GM19023 (cell line): ENCODE data around the gene TESMIN.

Experiments
- ATAC-seq: cut with Tn5 transposase; IDR thresholded peaks from one replicate; pipeline ENCODE4 v1.9.1; 2021; ENCODE audit warnings: mild to moderate bottlenecking, moderate library complexity; ENCODE audit not compliant: unreplicated experiment

The TESMIN gene

DNA sequence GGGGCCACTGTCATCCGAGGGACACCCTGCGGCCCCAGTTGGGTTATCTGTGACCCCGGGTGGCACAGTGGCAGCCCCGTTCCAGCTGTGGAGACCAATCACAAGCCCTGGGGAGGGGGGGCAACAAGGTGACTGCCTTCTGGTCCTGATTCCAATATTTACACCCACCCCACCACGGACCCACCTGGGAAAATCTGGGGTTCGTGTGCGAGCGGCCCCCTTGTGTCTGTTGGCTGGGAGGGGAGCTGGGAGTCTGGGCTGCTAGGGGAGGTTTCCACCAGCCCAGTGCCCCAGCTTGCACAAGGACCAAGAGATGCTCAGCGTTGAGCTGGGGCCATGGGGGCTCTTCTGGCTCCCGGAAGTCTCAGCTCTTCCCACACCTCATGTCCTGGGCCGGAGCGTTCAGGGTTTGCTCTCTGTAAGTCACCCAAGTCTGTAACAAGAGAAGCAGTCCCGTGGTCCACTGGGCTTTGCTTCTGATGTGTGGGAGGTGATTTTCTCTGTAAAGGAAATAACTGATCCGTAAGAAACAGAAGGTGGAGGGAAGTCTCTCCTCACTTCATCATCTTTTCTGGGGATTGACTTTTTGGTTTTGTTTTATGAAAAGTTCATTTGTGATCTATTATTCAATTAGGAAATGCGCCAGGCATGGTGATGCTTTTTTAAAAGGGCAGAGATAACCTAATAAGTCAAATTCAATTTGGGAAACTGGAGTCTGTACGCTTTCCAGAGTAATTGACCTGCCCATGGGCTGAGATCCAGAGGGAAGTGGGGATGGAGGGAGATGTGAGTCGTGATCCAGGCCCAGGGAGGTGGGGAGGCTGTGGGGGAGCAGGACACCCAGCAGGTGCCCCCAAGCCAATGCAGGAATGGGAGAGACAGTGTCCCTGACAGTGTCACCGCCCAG is 89.4 kb downstream of the TESMIN start:
- no peak for ATAC-seq

DNA sequence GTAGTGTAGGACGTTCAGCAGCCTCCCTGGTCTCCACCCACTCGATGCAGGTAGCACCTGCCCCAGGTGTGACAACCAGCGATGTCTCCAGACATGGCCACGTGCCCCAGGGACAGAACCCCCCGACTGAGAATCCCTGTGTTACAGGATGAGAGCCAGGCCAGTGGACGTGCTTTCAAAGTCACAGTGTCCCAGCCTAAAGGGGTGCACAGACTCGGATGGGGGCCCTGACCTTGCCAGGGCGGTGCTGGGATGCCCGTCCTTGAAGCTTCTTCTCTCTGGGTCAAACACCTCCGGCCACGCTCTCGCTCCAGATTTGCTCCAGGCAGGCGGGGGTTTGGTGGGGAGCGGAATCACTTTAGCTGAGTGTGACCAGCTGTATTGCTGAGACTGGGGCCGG is 90.3 kb downstream of the TESMIN start:
- ATAC-seq = no peak

DNA sequence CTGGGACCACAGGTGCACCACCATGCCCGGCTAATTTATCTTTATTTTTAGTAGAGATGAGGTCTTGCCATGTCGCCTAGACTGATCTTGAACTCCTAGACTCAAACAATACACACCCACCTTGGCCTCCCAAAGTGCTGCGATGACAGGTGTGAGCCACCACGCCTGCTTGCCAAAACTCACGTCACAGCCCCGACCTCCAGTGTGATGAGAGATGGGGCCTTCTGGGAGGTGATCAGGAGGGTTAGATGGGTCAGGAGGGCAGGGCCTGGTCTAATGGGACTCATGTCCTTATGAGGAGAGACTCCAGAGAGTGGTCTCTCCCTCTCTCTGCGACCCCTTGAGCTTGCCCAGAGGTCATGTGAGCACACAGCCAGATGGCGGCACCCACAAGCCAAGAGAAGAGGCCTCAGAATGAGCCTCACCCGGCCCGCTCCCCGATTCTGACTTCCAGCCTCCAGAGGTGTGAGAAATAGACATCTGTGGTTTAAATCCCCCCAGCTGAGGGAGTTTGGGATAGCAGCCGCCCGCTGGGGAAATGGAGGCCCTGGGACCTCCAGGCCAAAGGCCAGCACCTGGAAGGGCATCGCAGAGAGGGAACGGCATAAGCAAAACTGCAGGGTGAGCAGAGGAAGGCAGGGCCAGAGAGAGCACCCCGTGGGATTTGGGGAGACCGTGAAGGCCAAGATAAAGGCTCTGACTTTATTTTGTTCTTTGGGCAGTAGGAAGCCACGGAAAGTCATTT is 91.1 kb downstream of the TESMIN start:
- ATAC-seq = no peak

DNA sequence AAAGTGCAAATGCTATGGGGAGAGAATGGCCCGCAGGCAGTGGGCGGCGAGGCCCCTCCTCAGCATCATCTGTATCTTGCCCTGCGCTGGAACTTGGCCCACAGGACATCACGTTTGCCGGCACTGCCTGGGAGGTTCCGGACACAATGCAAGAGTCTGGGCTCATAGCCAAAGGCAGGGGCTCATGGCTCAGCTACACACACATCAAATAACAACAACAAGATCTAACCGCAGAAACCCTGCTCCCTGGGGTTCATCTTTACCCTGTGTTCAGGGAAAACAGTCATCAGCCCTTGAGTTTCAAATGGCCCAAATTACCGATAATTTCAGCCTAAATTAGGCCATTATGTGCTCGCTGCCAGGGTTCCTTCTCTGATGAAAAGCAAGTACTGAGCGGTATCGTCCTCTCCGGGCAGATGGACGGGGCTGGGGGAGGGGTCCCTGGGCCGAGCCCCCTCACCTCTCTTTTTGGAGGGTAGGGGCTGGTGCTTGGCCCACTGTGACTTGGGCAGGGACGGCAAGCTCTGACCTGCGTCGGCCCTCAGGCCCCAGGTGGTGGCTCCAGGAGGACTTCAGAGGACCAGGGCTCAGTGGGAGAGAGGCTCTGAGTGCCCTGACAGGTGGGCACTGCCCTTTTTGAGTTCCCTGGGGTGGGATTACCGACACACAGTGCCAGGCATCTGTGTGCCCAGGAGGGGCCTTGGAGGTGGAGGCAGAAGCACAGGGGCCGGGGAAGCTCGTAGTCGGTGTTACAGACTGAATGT is 92.0 kb downstream of the TESMIN start:
- ATAC-seq = no peak

DNA sequence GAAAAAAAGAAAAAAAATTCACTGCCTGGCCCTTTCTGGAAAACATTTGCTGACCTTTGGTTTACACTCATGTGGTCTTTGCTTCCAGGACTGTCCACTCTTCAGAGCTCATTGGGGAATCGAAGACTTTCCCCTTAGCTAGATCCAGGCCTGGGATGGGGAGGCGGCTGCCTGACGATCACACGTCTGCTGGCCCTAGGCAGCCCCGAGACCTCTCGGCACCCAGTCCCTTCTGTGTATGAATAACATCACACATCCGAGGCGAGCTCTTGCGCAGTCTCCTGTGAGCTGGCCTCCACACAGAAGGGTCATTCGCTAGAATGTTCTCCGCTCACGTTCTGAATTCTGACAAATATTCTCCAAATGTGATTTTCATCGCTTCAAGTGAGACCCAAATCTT is 92.7 kb downstream of the TESMIN start:
- ATAC-seq = no peak

DNA sequence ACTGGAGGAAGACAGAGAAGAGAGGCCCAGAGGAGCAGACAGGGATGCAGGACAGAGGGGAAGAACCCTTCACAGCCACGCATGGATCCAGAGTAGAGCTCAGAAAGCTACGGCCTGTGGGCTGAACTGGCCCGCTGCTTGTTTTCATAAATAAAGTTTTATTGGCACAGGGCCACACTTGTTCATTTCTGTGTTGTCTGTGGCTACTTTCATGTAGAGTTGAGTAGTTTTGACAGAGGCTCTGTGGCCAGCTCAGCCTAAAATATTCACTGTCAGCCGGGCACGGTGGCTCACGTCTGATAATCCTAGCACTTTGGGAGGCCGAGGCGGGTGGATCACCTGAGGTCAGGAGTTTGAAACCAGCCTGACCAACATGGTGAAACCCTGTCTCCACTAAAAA is 93.2 kb downstream of the TESMIN start:
- no peak for ATAC-seq
